Non-pigmented ciliary epithelial cell (primary cell): Measurements from ENCODE around the gene ISM1.

ENCODE experiments used
- DNase-seq: peaks from one replicate; pipeline ENCODE4 v3.0.0-alpha.2; 2010; ENCODE audit warnings: low read depth

Gene ISM1

DNA sequence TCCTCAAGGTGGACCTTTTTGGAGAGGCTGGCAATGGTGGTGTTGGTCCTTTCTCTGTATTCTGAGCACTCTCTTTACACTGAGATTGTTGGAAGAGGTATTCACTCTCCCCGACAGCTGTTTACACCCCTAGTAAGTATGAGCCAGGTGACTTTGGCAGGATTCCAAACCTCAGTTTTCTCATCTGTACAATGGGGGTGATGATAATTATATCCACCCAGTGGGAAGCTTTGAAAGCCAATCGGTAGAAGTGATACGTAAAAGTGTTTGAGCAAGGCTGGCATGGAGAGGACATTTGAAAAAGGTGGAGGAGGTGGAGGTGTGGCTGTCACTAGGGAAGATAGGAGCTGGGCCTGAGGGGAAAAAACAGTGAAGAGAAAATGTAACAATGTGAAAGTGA is 35.5 kb downstream of the ISM1 start:
- DNase-seq, result no peak

DNA sequence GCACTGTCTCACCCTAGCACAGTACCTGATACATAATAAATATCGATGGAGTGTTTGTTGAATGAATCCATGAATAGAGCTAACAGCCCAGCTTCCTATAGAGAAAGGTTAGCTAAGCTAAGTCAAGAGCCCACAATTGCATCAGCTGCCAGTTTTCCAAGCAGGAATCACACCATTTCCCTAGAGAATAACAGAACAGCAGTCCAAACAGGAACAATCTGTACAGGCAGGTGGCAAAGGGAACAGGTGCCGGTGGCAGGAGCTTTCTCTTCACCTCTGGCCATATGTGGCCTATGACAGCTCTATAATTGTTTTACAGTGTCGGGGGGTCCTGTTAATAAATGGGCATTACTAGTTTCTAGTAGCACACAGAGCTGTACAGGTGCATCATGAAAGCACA is 38.8 kb downstream of the ISM1 start:
- no peak for DNase-seq

DNA sequence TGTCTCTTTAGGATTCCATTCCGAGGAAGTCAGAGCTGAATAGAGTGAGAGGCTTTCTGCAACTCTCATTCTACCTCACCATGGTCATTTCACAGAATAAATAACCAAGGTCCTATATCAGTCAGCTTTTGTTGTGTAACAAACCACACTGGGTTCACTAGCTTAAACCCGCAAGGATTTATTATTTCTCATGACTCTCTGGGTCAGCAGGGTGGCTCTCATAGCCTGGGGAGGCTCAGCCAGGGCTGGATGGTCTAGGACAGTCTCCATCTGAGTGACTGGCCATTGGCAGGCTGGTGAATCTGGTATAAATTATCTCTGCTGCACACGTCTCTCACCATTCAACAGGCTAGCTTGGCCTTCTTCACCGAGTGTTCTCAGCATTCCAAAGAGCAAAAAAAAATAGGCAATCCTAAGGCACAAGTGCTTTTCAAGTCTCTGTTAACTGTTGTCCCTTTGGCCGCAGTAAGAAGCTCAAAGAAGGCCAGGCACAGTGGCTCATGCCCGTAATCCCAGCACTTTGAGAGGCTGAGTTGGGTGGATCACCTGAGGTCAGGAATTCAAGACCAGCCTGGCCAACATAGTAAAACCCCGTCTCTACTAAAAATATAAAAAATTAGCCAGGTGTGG is 39.7 kb downstream of the ISM1 start:
- no peak for DNase-seq

DNA sequence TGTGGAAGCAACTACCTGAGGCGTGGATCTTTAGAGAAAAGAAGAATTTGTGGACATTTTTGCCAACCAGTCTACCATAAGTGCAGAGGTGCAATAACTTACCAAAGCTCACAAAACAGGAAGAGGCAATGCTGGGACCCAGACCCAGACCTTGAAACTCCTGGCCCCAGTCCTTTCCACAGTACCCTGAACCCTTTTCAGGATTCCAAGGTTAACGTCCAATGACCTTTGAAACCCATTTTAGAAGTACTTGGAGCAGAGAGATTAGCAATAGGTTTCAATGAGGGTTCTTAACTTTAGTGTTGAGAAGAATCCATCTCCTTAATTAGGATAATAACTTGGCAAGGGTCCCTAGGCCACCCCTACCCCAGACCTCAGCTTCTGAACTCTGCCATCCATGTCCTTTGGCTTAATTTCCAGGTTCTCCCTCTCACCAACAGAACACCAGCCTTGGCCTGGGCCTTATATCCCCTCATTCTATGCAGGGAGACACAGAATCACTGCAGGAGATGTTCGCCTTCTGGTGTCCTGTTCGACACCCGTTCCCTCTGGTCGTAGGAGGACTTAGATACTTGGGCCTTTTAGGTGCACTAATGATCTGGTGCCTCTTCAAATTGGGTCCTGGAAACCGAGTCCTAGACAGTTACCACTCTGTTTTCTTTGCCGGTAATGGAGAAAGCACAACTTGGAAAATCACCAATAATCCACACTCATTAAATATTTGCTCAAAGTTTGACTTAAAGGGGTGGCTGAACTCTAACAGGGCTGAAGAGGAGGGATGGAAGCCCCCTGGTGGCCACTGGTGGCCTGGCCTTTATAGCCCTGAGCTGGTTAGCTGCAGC is 40.6 kb downstream of the ISM1 start:
- DNase-seq, result peak; percentile 8

DNA sequence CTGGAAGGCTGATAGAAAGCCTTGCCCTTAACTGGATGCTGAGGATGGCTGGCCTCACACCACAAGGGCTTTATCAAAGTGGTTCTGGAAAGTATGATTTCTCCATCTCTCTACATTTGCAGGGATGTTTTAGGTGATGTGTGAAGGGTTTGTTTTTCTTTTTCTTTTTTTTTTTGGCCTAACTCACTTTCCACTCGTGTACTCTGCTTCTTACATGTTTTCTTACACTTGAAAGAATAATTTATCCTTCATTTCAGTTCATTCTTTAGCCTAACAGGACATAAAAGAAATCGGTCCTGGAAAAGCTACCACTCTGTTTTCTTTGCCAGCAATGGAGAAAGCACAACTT is 41.2 kb downstream of the ISM1 start:
- no peak for DNase-seq

DNA sequence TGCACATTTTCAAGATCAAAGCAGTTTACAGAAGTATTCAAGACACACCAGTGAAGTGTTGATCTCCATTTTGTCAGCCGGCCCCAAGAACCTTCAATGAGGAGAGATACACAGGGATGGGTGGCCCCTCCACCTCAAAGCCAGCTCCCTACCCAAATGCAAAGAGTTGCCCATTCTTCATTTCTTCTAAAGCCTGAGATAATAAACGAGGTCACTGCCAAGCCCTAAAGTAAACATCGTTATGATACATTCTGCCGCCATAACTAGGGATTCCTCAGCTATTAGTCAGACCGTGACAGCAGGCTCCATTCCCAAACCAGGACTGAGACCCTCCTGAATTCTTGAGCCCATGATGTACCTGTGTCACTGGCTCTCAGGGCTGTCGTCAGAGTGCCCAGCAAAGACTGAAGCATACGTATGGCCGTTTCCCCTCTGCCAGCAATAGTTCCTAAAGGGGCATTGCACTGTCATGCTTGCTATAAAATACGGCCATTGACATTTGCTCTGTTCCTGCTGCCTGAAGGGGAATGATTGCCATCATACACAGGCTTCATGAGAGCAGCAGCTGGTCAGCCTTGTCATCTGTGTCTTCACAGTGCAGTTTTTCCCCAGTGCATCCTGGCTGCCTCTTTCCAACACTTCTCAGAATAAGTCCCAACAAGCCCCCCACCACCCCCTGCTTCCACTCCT is 41.7 kb downstream of the ISM1 start:
- DNase-seq, result no peak

DNA sequence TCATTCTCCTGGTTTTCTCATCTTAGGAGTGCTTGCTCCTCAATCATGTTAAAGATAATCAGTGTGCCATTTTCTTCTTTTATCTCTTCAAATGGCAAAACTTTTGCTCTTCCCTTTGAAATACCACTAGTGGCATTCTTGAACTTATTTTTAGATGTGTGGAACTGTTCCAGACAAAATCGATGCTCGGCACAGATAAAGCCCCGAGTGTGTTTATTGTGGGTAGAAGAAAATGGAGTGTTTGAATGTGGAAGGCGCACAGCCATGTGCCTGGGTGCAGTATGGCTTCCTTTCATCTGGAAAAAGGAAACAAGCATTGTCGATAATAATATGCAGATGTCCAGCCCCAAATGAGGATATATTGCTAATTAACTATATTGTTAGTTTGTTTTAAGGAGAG is 42.4 kb downstream of the ISM1 start:
- no peak for DNase-seq

DNA sequence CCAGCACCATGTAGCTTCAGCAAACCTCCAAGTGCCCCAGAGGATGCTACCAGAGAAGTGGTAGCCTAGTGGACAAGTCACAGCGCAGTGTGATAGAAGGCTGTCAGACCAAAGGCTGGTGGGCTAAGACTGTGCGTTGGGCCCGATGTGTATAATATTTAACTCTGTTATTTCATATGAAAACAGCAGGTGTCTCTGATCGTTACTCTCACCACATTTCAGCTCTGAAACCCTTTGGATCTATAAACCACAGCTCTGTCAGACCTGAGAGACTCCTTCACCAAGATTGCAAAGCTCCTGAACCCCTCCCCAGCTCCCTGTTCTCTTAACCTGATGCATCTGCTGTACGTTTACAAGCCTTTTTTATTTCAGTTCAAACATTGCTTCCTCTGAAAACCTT is 43.8 kb downstream of the ISM1 start:
- no peak for DNase-seq

DNA sequence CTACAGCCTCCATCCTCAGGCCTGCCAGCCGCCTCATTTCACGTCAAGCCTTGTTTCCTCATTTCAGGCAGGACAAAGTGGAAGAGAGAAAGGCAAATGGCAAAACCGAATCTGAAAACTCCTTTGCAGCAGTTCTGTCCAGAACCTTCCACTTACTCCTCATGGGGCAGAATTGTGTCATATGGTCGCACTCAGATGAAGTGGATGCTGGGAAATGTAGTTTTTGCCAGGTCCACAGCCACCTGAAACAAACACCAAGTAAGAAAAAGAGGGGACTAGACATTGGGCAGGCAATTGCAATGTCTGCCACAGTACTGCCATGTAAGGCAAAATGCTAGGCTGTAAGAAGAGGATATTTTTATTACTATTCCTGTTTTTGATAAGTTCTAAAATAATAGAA is 44.9 kb downstream of the ISM1 start:
- no peak for DNase-seq

DNA sequence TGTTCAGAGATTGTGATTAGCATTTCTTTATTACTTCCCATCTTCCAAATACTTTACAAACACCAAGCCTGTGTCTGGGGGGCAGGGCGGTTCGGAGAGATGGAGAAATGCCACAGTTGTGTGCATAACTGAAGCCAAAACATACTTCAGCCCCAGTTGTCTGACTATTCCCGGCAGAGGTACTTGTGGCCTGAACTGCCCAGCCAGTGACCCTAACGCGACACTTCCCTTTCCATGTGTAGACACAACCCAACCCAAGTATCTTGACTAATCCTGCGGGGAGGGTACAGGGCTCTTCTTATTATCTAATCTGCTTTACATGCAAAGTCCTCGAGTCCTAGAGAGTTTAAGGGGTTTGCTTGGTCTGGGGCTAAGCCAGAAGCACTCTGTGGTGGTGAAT is 46.2 kb downstream of the ISM1 start:
- DNase-seq, result no peak

DNA sequence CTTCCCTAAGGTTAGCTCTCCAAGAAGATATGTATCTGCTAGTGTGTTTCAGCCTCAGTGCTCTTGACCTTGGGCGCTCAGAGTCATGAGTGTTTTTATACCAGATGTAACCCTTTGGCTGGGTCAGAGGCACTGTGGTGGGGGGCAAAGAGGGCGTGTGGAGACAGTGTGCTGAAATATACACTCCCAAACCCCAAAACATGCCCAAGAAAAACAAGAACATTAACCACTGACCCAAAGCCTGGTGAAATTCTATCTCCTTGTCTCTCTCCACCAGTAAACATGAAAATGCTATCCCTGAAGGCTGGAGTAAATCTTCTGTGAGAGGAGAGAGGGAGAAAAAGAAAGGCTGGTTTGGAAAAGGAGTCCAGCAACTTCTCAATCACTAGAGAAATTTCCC is 47.9 kb downstream of the ISM1 start:
- DNase-seq, result no peak

DNA sequence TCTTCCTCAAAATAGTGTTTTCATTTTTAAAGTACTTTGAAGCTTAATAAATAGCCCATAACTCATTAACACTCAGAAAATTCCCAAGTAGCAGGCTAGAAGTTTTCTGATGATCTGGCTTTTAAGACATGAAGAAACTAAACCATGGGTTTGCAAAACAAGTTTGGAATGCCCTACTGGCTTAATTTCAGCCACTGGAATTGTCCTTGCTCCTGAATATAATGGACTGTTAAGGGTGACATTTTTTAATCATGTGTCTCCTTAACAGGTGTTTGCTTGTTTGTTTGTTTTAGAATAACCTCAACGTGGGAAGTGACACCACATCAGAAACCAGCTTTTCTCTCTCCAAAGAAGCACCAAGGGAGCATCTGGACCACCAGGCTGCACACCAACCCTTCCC is 49.1 kb downstream of the ISM1 start:
- no peak for DNase-seq

DNA sequence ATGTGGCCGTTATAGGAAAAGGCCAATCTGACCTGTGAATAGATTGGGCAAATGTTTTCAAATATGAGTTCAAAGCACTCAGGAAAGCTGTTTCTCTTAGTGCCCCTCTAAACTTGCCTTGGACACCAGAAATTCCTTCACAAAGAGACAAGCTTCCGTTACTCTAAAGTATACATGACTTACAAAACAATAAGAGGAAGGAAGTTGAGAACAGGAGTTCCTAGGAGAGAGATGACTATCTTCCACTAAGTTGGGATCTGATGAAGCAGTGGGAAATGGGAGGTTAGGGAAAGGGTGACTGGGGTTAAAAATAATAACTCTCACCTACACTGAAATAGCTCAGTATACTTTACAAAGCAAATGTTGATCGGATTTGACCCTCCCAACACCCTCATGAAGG is 50.0 kb downstream of the ISM1 start:
- no peak for DNase-seq

DNA sequence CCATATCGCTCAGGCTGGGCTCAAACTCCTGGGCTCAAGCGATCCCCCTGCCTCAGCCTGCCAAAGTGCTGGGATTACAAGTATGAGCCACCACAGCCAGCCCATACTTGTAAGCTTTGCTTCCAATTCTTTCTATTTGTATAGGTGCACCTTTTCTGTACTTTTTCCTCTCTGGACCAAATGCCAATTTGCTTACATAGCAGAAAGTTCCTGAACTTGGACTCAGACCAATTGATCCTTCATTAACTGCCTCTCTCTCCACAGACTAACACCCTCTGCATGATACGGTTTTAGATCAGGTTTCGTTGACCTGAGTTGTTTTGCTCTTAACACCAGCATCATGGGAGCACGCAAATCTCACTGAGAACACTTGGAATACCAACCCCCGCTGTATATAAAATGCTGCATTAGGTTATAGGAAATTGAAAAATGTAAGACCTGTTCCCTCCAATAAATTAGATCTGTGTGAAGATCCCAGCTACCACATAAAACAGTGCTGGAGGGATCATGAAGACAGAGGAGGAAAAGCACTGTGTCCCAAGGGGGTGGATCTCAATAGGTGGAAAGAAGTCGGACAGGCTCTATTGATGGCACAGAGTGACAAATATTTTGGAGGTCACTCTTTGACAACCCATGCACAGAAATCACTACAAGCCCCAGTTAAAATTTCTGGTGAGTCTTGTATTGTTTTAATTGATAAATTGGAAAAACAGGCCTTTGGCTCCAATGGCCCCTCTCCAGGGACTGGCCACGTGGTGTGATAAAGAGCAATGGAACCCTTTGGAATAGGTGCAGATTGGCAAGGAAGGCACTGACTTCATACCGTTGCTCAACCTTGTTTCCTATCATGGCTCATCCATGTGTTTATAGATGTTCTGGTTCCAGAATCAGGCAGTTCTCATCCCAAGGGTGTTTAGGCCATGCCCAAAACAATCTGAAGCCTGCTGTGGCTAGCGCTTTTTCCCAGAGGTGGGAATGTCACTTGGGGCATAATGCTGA is 51.2 kb downstream of the ISM1 start:
- no peak for DNase-seq

DNA sequence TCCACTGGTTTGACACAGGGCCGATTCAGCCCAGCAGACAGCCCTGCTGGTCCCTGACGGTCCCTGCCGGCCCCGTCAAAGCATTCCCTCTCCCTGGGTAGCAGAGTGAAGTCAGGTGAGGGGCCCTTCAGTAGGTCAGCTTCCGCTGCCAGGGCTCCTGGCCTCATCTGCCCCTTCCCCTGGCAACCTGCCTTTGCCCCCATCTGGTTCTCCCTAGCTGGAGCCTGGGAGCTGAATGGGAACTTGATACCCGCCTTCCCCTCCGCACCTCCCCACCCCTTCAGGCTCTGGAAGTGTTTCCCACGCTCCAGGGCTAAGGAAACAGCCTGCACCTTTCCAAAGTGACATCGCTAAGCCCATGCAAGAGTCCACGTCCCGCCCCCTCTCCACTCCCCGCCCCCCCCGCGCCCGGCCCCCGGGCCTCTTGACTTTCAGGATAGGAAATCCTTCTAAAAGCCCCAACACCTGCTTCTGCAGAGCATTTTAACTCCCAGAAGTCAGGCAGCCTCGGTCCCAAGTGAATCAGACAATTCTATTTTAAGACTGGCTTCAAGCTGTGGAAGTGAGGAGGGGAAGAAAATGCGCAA is 53.3 kb downstream of the ISM1 start:
- no peak for DNase-seq

DNA sequence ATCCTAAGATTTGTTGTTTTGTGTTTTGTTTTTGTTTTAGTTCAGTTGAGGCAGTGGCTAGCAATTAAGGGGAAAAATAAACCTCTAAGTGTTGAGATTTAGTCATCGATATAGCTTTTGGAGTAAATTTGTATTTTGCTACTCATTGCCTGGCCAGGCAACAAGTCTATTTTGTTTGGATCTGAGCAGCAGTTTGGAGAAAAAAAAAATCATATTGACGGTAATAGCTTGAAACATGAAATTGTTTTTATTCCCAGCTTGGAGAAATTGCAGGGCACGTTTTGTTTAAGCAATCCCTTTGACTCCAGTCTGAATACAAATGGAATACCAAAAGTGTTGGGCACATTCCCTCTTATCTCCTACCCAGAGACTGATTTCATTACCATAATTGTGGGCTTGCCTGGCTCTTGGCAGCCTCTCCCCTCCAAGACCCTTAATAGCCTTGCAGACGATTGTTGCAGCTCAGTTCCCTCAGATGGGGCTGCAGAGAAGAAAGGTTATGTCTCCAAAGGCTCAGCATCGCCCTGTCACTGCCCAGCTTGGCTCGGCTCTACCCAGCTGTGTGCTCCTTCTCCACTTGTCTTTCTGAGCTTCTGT is 56.0 kb downstream of the ISM1 start:
- no peak for DNase-seq

DNA sequence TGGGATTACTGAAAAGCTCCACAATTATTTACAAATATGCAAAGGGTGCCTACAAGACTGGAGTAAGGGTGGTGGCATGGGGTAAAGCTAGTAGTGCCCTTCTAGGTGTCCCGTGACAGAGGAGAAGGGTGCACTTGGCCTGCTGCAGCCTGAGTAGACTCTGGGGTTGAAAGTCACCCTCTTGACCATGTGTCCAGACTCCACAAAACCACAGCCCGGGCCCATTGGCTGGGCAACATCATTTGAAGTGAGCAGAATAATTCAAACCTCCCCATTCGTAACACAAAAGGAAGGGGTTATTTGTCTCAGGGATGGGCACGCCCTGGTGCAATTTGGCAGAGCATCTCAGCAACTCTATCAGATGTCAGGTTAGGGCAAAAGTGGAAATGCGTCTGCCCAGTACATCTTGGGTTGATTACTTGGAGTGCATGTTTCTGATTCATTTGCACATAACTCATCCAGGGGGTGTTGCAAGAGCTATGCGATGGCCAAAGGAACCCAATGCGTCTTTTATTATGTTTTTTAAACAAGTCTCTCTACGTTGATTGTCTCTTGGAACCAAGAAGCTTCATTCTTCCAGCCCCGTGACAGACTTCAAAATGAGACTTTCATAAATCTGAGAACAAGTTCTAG is 56.7 kb downstream of the ISM1 start:
- DNase-seq, result no peak

DNA sequence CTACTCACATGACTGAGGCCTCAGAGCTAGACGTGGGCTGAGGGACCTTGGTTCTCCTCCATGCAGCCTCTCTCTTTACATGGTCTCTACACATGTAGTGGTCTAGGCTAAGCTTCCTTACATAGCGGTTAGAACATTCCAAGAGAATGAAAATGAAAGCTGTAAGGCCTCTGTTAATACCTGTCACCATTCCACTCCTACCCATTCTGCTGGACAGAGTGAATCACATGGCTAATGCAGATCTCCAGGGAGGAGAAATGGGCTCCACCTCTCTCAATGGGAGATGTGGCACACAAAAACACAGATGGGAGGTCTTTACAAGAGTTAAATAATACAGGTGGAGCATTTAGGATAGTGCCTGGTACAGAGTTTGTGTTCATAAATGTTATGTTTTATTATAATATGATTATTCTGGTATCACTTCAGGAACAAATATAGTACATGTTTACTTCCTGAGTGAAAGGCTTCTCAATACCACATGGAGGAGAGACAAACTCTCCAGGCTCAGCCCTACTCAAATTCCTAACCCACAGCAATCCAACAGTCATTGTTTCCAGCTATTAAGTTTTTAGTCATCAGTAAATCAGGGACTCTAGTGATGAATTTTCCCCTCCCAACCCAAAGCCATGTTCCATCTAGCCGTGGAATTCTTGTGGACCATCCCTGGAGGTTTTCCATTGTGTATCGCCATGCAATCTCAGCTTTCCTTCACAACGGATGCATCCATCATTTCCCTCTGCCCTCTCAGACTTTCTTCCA is 57.9 kb downstream of the ISM1 start:
- no peak for DNase-seq

DNA sequence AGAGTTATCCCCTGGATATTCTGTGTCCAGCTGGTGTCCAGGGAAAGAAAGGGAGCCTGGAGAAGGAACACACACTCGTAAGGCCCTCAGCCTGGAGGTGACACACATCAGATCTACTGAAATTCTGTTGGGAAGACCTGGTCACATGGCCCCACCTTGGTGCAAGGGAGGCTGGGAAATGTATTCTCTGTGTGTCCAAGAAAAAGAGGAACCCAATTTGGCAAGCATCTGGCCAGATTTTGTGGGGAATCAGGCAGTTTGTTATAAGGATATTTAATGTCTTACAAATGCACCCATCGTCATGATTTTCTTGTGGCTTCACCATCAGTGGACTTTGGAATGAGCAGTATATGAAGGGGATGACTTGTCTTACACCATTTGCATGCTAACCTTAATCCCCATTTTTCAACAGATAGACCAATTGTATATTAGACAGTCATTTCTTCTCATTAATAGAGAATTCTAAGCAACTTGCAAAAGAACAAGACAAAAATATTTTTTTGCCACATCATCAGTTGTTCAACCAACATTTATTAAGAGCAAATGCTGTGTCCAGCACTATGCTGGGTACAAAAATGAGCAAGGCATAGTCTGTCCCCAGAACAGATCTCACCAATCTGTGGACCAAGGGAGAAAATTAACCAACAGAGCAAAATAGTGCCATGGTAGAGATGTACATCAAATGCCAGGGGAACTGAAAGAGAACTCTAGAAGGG is 59.7 kb downstream of the ISM1 start:
- no peak for DNase-seq
